ENCODE measurements around the gene HEATR5A. TPM values are rescaled to one million over a fixed set of nuclear protein-coding genes. Genes with fewer than 3 reads are reported as not detected.

The HEATR5A gene
- total RNA-seq, 3 donors from 2014 or later (not counting 1 experiment from before 2014, with no cell fraction given), result 12.1 to 23.9 (median 15.1) TPM

GRCh38 chr14:31405599-31406232 lies 14.6 kb downstream of the HEATR5A start:
- 93% methylated on average over 2 of the region's 4 CpGs for WGBS (ENCODE audit: insufficient coverage)

GRCh38 chr14:31405106-31405505 lies 15.2 kb downstream of the HEATR5A start:
- peaks cover 10 to 11% of the 10 kb centered on the region in 2 donors for H3K4me1 Mint-ChIP-seq
- H3K4me3 ChIP-seq (ENCODE audit: low read length), result no peak overlapping the region
- H3K27ac Mint-ChIP-seq, result no peak overlapping the region
- H3K36me3 Mint-ChIP-seq, result no peaks in the 10 kb centered on the region
- H3K4me3 Mint-ChIP-seq, result no peak overlapping the region
- no peaks in the 10 kb centered on the region for H3K9me3 ChIP-seq (ENCODE audit: control insufficient read depth, insufficient read depth, low read length)
- no peaks in the 10 kb centered on the region for H3K4me1 ChIP-seq (ENCODE audit: control insufficient read depth, insufficient read depth, low read length)
- H3K9me3 Mint-ChIP-seq, result no peaks in the 10 kb centered on the region
- intact Hi-C loops (cut with micrococcal nuclease), result no loop called here
- WGBS (ENCODE audit: insufficient coverage), result 93% methylated on average over 8 of the region's 8 CpGs
- ATAC-seq (no peak), DNase-seq (no peak)
- H3K27me3 ChIP-seq (ENCODE audit: control insufficient read depth, insufficient read depth, low read length), result no peaks in the 10 kb centered on the region
- H3K36me3 ChIP-seq (ENCODE audit: control insufficient read depth, insufficient read depth, low read length), result peaks cover 2% of the 10 kb centered on the region
- H3K27me3 Mint-ChIP-seq (ENCODE audit: low read depth in 2 of 2), result no peaks in the 10 kb centered on the region
- H3K27ac ChIP-seq (ENCODE audit: low read length), result no peak overlapping the region
- TF ChIP-seq CTCF (IDR thresholded peaks at IDR 0.05), result no peak

More at GRCh38 chr14:31405599-31406232, 14.6 kb downstream of the HEATR5A start:
- no peaks in the 10 kb centered on the region for H3K4me1 ChIP-seq (ENCODE audit: control insufficient read depth, insufficient read depth, low read length)
- peaks cover 1% of the 10 kb centered on the region for H3K36me3 ChIP-seq (ENCODE audit: control insufficient read depth, insufficient read depth, low read length)
- ATAC-seq (no peak), DNase-seq (no peak)
- H3K27ac ChIP-seq (ENCODE audit: low read length), result no peak overlapping the region
- Mint-ChIP-seq H3K4me1 (peaks cover 11 to 13% of the 10 kb centered on the region in 2 donors), H3K36me3 (no peaks in the 10 kb centered on the region), H3K4me3 (no peak overlapping the region), H3K9me3 (no peaks in the 10 kb centered on the region), H3K27ac (no peak overlapping the region), H3K27me3 (ENCODE audit: low read depth in 2 of 2) (no peaks in the 10 kb centered on the region)
- H3K9me3 ChIP-seq (ENCODE audit: control insufficient read depth, insufficient read depth, low read length), result no peaks in the 10 kb centered on the region
- no peaks in the 10 kb centered on the region for H3K27me3 ChIP-seq (ENCODE audit: control insufficient read depth, insufficient read depth, low read length)
- intact Hi-C loops (cut with micrococcal nuclease), result no loop called here
- TF ChIP-seq CTCF (IDR thresholded peaks at IDR 0.05), result no peak
- no peak overlapping the region for H3K4me3 ChIP-seq (ENCODE audit: low read length)

- no peak overlapping the region for H3K27ac Mint-ChIP-seq
- no peaks in the 10 kb centered on the region for H3K9me3 ChIP-seq (ENCODE audit: control insufficient read depth, insufficient read depth, low read length)
- peaks cover 4 to 11% of the 10 kb centered on the region in 2 donors for H3K4me1 Mint-ChIP-seq
- no peaks in the 10 kb centered on the region for H3K36me3 Mint-ChIP-seq
- H3K27me3 ChIP-seq (ENCODE audit: control insufficient read depth, insufficient read depth, low read length), result no peaks in the 10 kb centered on the region
- DNase-seq, result no peak
- H3K36me3 ChIP-seq (ENCODE audit: control insufficient read depth, insufficient read depth, low read length), result peaks cover 4% of the 10 kb centered on the region
- no peaks in the 10 kb centered on the region for H3K27me3 Mint-ChIP-seq (ENCODE audit: low read depth in 2 of 2)
- no peaks in the 10 kb centered on the region for H3K9me3 Mint-ChIP-seq
- no peak for TF ChIP-seq CTCF (IDR thresholded peaks at IDR 0.05)
- WGBS (ENCODE audit: insufficient coverage), result no CpG with 5 or more reads among the region's 3 CpGs
- H3K4me3 ChIP-seq (ENCODE audit: low read length), result no peak overlapping the region
- ATAC-seq, result no peak
- intact Hi-C loops (cut with micrococcal nuclease), result no loop called here
- H3K4me1 ChIP-seq (ENCODE audit: control insufficient read depth, insufficient read depth, low read length), result no peaks in the 10 kb centered on the region
- H3K4me3 Mint-ChIP-seq, result no peak overlapping the region
- H3K27ac ChIP-seq (ENCODE audit: low read length), result no peak overlapping the region
These were observed 16.6 kb downstream of the HEATR5A start for GRCh38 chr14:31403707-31404106.
